IPS-15b (cell line): ENCODE results near the gene HNRNPR.
"Not testable (repeated sequence)": the region's sequence is repeated elsewhere in the genome, so short reads cannot be mapped to it uniquely, and the experiment has no call there.

Experiments
- H3K27me3 ChIP-seq: one replicate; pipeline ENCODE4 v1.6.1; 2013; ENCODE audit warnings: low read length; ENCODE audit not compliant: control insufficient read depth, insufficient read depth
- H3K36me3 ChIP-seq: one replicate; pipeline ENCODE4 v1.6.1; 2013; ENCODE audit warnings: low read length; ENCODE audit not compliant: control insufficient read depth, insufficient read depth
- H3K4me1 ChIP-seq: one replicate; pipeline ENCODE4 v1.6.1; 2013; ENCODE audit warnings: mild to moderate bottlenecking, low read length; ENCODE audit not compliant: control insufficient read depth, insufficient read depth
- H3K4me3 ChIP-seq: one replicate; pipeline ENCODE4 v1.5.1; 2013; ENCODE audit warnings: low read depth, low read length
- H3K9ac ChIP-seq: one replicate; pipeline ENCODE4 v1.6.1; 2013; ENCODE audit warnings: low read depth, mild to moderate bottlenecking, low read length
- H3K9me3 ChIP-seq: one replicate; pipeline ENCODE4 v1.6.1; 2013; ENCODE audit warnings: mild to moderate bottlenecking, low read length; ENCODE audit not compliant: control insufficient read depth, insufficient read depth

Gene HNRNPR

GRCh38 chr1:23343221-23344110 lies 618 bp downstream of the HNRNPR start:
- peak overlapping the region; percentile 57 for H3K9ac ChIP-seq
- peaks cover 7% of the 10 kb centered on the region for H3K4me1 ChIP-seq
- H3K27me3 ChIP-seq: peaks cover 27% of the 10 kb centered on the region
- H3K4me3 ChIP-seq: peak overlapping the region; percentile 82
- H3K36me3 ChIP-seq: no peaks in the 10 kb centered on the region
- H3K9me3 ChIP-seq: no peaks in the 10 kb centered on the region

- Histone ChIP-seq H3K9ac (no peak overlapping the region), H3K27me3 (peaks cover 15% of the 10 kb centered on the region), H3K36me3 (no peaks in the 10 kb centered on the region), H3K4me3 (peak overlapping the region; percentile 82), H3K9me3 (no peaks in the 10 kb centered on the region), H3K4me1 (peaks cover 7% of the 10 kb centered on the region)
Observed at GRCh38 chr1:23341931-23342692, 2.0 kb downstream of the HNRNPR start.

DNA sequence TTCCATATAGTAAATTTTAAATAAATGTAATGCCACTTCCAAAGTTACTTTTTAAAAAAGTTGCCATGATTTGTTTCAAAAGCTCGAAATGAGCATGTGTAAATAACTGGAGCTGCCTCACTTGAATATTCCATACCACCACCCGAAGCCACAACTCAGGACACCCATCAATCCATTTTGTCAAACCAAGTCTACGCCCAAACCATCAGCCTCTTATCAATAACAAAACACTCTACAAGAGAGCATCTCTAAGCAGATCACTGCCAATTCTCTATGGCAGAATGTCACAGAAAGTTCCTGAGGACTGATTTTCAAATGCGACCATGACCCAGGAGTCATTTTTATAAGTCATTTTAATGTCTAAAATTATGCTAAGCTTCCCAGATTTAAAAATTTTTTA lies 4.5 kb downstream of the HNRNPR start:
- H3K36me3 ChIP-seq: peaks cover 3% of the 10 kb centered on the region
- no peaks in the 10 kb centered on the region for H3K27me3 ChIP-seq
- H3K4me1 ChIP-seq: peaks cover 7% of the 10 kb centered on the region
- no peak overlapping the region for H3K9ac ChIP-seq
- no peaks in the 10 kb centered on the region for H3K9me3 ChIP-seq
- no peak overlapping the region for H3K4me3 ChIP-seq

DNA sequence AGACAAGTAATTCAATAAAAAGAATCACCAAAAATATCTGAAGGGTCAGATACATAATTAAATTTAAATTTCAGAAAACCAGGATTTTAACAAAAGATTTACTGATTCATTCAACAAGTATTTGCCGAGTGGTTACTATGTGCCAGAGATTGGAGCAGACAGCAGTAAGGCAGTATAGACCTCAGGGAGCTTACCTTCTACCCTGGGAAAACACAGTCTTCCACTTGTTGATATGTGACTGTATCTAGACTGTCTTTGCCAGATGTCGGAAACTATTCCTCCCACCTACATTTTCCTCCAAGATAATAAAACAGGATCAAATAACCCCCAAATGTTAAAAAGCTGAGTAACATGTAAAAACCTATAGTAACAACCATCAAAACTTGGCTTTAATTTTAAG lies 6.2 kb downstream of the HNRNPR start:
- H3K9me3 ChIP-seq: no peaks in the 10 kb centered on the region
- peaks cover 7% of the 10 kb centered on the region for H3K4me1 ChIP-seq
- H3K4me3 ChIP-seq: no peak overlapping the region
- H3K27me3 ChIP-seq: no peaks in the 10 kb centered on the region
- H3K9ac ChIP-seq: no peak overlapping the region
- peaks cover 14% of the 10 kb centered on the region for H3K36me3 ChIP-seq

DNA sequence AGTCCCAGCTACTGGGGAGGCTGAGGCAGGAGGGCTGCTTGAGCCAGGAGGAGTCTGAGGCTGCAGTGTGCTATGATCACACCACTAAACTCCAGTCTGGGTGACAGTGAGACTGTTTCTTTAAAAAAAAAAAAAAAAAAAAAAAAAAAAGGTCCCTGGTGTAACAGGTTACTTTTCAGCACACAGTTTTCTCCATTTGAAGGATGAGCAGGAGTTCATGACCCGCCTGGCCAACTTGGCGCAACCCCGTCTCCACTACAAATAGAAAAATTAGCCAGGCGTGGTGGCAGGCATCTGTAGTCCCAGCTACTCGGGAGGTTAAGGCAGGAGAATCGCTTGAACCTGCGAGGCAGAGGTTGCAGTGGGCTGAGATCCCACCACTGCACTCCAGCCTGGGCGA lies 12.4 kb downstream of the HNRNPR start:
- Histone ChIP-seq H3K27me3 (no peaks in the 10 kb centered on the region), H3K9me3 (no peaks in the 10 kb centered on the region), H3K4me3 (no peak overlapping the region), H3K36me3 (peaks cover 33% of the 10 kb centered on the region), H3K9ac (no peak overlapping the region), H3K4me1 (no peaks in the 10 kb centered on the region)

GRCh38 chr1:23330846-23331245 lies 13.2 kb downstream of the HNRNPR start:
- Histone ChIP-seq H3K9me3 (no peaks in the 10 kb centered on the region), H3K36me3 (peaks cover 30% of the 10 kb centered on the region), H3K27me3 (no peaks in the 10 kb centered on the region), H3K4me1 (no peaks in the 10 kb centered on the region), H3K4me3 (no peak overlapping the region), H3K9ac (no peak overlapping the region)

DNA sequence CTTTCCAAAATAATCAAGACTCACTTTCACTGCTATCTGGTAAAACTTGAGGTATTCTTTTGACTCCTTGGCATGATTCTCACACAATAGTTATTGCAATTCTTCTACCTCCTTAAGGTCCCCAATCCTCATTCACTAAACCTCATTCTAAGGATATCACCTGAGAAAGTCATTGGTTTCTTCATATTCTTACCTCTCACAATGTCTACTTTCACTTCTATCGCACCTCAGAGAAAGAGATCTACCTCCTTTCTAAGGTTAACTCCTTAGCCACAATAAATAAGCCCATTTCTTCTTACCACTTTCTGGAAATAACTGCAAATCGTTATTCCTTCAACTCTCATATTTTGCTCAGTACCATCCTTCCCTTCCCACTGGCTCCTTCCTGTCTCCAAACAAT lies 18.7 kb downstream of the HNRNPR start:
- Histone ChIP-seq H3K36me3 (peaks cover 14% of the 10 kb centered on the region), H3K27me3 (no peaks in the 10 kb centered on the region), H3K9ac (no peak overlapping the region), H3K4me3 (no peak overlapping the region), H3K9me3 (no peaks in the 10 kb centered on the region), H3K4me1 (no peaks in the 10 kb centered on the region)

DNA sequence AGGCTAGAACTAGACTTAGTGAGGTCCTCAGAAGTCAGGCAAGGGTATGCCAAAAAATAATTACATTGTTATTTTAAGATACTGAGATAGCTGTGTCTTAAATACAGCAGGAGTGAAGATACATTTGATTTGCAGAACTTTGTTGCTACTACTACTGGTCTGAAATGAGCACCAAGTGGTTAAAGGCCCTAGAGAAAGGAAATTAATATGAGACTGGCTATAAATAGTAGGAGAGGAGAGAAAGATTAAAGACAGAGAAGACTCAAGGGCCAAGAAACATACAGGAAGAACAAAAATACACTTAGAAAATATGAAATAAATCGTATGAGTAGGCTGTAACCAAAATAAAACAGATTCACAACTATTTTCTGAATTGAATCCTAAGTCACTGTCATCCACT lies 21.3 kb downstream of the HNRNPR start:
- Histone ChIP-seq H3K9me3 (no peaks in the 10 kb centered on the region), H3K36me3 (peaks cover 9% of the 10 kb centered on the region), H3K4me1 (no peaks in the 10 kb centered on the region), H3K27me3 (no peaks in the 10 kb centered on the region), H3K9ac (no peak overlapping the region), H3K4me3 (no peak overlapping the region)

GRCh38 chr1:23310280-23310679 lies 33.8 kb downstream of the HNRNPR start:
- not testable (repeated sequence) for H3K27me3 ChIP-seq, H3K9ac ChIP-seq, H3K4me3 ChIP-seq, H3K9me3 ChIP-seq
- Histone ChIP-seq H3K4me1 (peaks cover 14% of the 10 kb centered on the region), H3K36me3 (peaks cover 11% of the 10 kb centered on the region)

- Histone ChIP-seq H3K9me3 (no peaks in the 10 kb centered on the region), H3K9ac (no peak overlapping the region), H3K27me3 (no peaks in the 10 kb centered on the region), H3K4me1 (peaks cover 10% of the 10 kb centered on the region), H3K4me3 (no peak overlapping the region), H3K36me3 (peaks cover 4% of the 10 kb centered on the region)
Observed at GRCh38 chr1:23304140-23304620, 39.9 kb downstream of the HNRNPR start.

DNA sequence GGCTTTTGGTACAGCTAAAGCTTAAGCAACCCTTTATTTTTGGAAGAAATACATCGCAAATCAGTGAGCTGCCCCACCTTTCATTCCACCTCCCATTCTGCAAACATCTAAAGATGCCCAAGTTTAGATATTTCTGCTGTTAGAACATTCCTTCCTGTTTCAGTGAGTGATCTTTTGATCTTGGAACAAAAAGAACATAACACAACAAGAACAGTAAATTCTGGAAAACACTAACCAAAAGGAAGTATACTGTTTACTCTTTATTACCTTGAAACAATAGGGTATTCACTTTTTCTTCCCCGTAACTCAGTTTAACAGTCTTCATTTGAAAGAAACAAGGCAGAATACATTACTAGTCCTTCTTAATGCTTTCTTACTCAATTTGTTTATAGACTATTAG lies 40.6 kb downstream of the HNRNPR start:
- peaks cover 4% of the 10 kb centered on the region for H3K36me3 ChIP-seq

GRCh38 chr1:23296931-23297330 lies 47.2 kb downstream of the HNRNPR start:
- Histone ChIP-seq H3K36me3 (no peaks in the 10 kb centered on the region), H3K9ac (no peak overlapping the region)

More for the DNA sequence above, 40.6 kb downstream of the HNRNPR start:
- no peaks in the 10 kb centered on the region for H3K9me3 ChIP-seq
- H3K9ac ChIP-seq: no peak overlapping the region
- H3K27me3 ChIP-seq: no peaks in the 10 kb centered on the region
- no peak overlapping the region for H3K4me3 ChIP-seq
- H3K4me1 ChIP-seq: peaks cover 4% of the 10 kb centered on the region

More at GRCh38 chr1:23296931-23297330, 47.2 kb downstream of the HNRNPR start:
- Histone ChIP-seq H3K4me3 (no peak overlapping the region), H3K27me3 (no peaks in the 10 kb centered on the region), H3K4me1 (no peaks in the 10 kb centered on the region), H3K9me3 (no peaks in the 10 kb centered on the region)
